IPS DF 6.9 (cell line): ENCODE results near the gene LMNA.

Experiments used
- DNase-seq: peaks from one replicate; pipeline ENCODE4 v3.0.0-alpha.2; 2013; ENCODE audit warnings: low read depth, low spot score
- H3K27ac ChIP-seq: one replicate; pipeline ENCODE4 v1.5.1; 2013; ENCODE audit warnings: low read length, control low read depth
- H3K27me3 ChIP-seq: 2 replicates; pipeline ENCODE4 v1.6.1; 2013; ENCODE audit warnings: mild to moderate bottlenecking, low read length; ENCODE audit not compliant: control insufficient read depth, insufficient read depth
- H3K36me3 ChIP-seq: 2 replicates; pipeline ENCODE4 v1.6.1; 2013; ENCODE audit warnings: low read length; ENCODE audit not compliant: control insufficient read depth, insufficient read depth
- H3K4me1 ChIP-seq: 2 replicates; pipeline ENCODE4 v1.6.1; 2013; ENCODE audit warnings: low read length; ENCODE audit not compliant: control insufficient read depth, insufficient read depth
- H3K4me3 ChIP-seq: 2 replicates; pipeline ENCODE4 v1.5.1; 2013; ENCODE audit warnings: mild to moderate bottlenecking, low read length
- H3K9me3 ChIP-seq: 2 replicates; pipeline ENCODE4 v1.6.1; 2013; ENCODE audit warnings: low read length, inconsistent platforms; ENCODE audit not compliant: control insufficient read depth, insufficient read depth
- WGBS: extraction: QIAGEN DNeasy Blood & Tissue Kit; methylation state at CpG from one replicate; pipeline ENCODE4 v1.1.7; 2013; ENCODE audit warnings: mixed read lengths, missing lambda C conversion rate; ENCODE audit not compliant: insufficient read length, insufficient coverage; 5-methylcytosine and 5-hydroxymethylcytosine counted together

LMNA gene

GRCh38 chr1:156096640-156097391 is 17.7 kb upstream of the LMNA start:
- H3K36me3 ChIP-seq: no peaks in the 10 kb centered on the region; the same call in 1 of the 2 replicates
- no peaks in the 10 kb centered on the region for H3K27me3 ChIP-seq
- H3K4me3 ChIP-seq: no peak overlapping the region
- H3K4me1 ChIP-seq: no peaks in the 10 kb centered on the region
- no peaks in the 10 kb centered on the region for H3K9me3 ChIP-seq
- DNase-seq: no peak
- no CpG with 5 or more reads among the region's 14 CpGs for WGBS
- H3K27ac ChIP-seq: no peak overlapping the region

GRCh38 chr1:156097499-156098178 is 16.9 kb upstream of the LMNA start:
- Histone ChIP-seq H3K9me3 (no peaks in the 10 kb centered on the region), H3K4me3 (no peak overlapping the region), H3K27me3 (no peaks in the 10 kb centered on the region), H3K4me1 (no peaks in the 10 kb centered on the region), H3K27ac (no peak overlapping the region), H3K36me3 (no peaks in the 10 kb centered on the region; the same call in 1 of the 2 replicates)
- no peak for DNase-seq
- no CpG with 5 or more reads among the region's 9 CpGs for WGBS

- no peak overlapping the region for H3K4me3 ChIP-seq
- no peaks in the 10 kb centered on the region; the same call in 1 of the 2 replicates for H3K36me3 ChIP-seq
- no peak overlapping the region for H3K27ac ChIP-seq
- WGBS: no CpG with 5 or more reads among the region's 2 CpGs
- H3K27me3 ChIP-seq: no peaks in the 10 kb centered on the region
- H3K9me3 ChIP-seq: no peaks in the 10 kb centered on the region
- H3K4me1 ChIP-seq: peaks cover 5% of the 10 kb centered on the region
- DNase-seq: no peak
Observed at GRCh38 chr1:156098784-156099183, 15.7 kb upstream of the LMNA start.

- H3K9me3 ChIP-seq: no peaks in the 10 kb centered on the region
- H3K27me3 ChIP-seq: no peaks in the 10 kb centered on the region
- DNase-seq: no peak
- H3K4me3 ChIP-seq: no peak overlapping the region
- H3K36me3 ChIP-seq: no peaks in the 10 kb centered on the region; the same call in 1 of the 2 replicates
- H3K4me1 ChIP-seq: peaks cover 10% of the 10 kb centered on the region
- H3K27ac ChIP-seq: no peak overlapping the region
- WGBS: no CpG with 5 or more reads among the region's 3 CpGs
Observed at GRCh38 chr1:156099282-156099681, 15.2 kb upstream of the LMNA start.

GRCh38 chr1:156100205-156100995 is 14.1 kb upstream of the LMNA start:
- DNase-seq: no peak
- Histone ChIP-seq H3K4me3 (no peak overlapping the region), H3K27me3 (no peaks in the 10 kb centered on the region), H3K27ac (no peak overlapping the region), H3K9me3 (no peaks in the 10 kb centered on the region), H3K36me3 (no peaks in the 10 kb centered on the region; the same call in 1 of the 2 replicates), H3K4me1 (peaks cover 18% of the 10 kb centered on the region)
- WGBS: no CpG with 5 or more reads among the region's 4 CpGs

GRCh38 chr1:156101880-156102279 is 12.6 kb upstream of the LMNA start:
- Histone ChIP-seq H3K4me1 (peaks cover 19% of the 10 kb centered on the region), H3K27me3 (no peaks in the 10 kb centered on the region), H3K36me3 (no peaks in the 10 kb centered on the region; the same call in 1 of the 2 replicates), H3K4me3 (no peak overlapping the region), H3K27ac (no peak overlapping the region), H3K9me3 (no peaks in the 10 kb centered on the region)
- DNase-seq: no peak
- no CpG with 5 or more reads among the region's 6 CpGs for WGBS

- no CpG with 5 or more reads among the region's 16 CpGs for WGBS
- Histone ChIP-seq H3K27ac (no peak overlapping the region), H3K36me3 (no peaks in the 10 kb centered on the region), H3K4me1 (peaks cover 21% of the 10 kb centered on the region), H3K4me3 (no peak overlapping the region), H3K9me3 (no peaks in the 10 kb centered on the region), H3K27me3 (no peaks in the 10 kb centered on the region)
- no peak for DNase-seq
Observed at GRCh38 chr1:156102633-156103511, 11.6 kb upstream of the LMNA start.

GRCh38 chr1:156103521-156103947 is 11.0 kb upstream of the LMNA start:
- Histone ChIP-seq H3K27ac (no peak overlapping the region), H3K4me1 (peaks cover 21% of the 10 kb centered on the region)

GRCh38 chr1:156104065-156104810 is 10.3 kb upstream of the LMNA start:
- Histone ChIP-seq H3K9me3 (no peaks in the 10 kb centered on the region), H3K27ac (no peak overlapping the region), H3K36me3 (no peaks in the 10 kb centered on the region), H3K27me3 (no peaks in the 10 kb centered on the region), H3K4me3 (no peak overlapping the region), H3K4me1 (peaks cover 21% of the 10 kb centered on the region)
- no CpG with 5 or more reads among the region's 15 CpGs for WGBS
- no peak for DNase-seq

More at GRCh38 chr1:156103521-156103947, 11.0 kb upstream of the LMNA start:
- no peaks in the 10 kb centered on the region for H3K36me3 ChIP-seq
- no peaks in the 10 kb centered on the region for H3K9me3 ChIP-seq
- no peak overlapping the region for H3K4me3 ChIP-seq
- DNase-seq: no peak
- no CpG with 5 or more reads among the region's 9 CpGs for WGBS
- H3K27me3 ChIP-seq: no peaks in the 10 kb centered on the region
